IMR-90 (cell line): Measurements from ENCODE around the gene PPP2R5B.

ENCODE experiments used
- MAFK ChIP-seq: IDR thresholded peaks from 2 replicates; pipeline ENCODE4 v1.6.1; 2012; ENCODE audit warnings: low read depth, low read length, improper control_type of control experiment
- MAZ ChIP-seq: IDR thresholded peaks from 2 replicates; pipeline ENCODE4 v1.6.1; 2012; ENCODE audit warnings: low read depth, mild to moderate bottlenecking, low read length, improper control_type of control experiment, moderate library complexity, borderline replicate concordance
- POLR2A ChIP-seq: IDR thresholded peaks from 2 replicates; pipeline ENCODE4 v1.6.1; 2012; ENCODE audit warnings: mild to moderate bottlenecking, low read depth, low read length
- RAD21 ChIP-seq: IDR thresholded peaks from 2 replicates; pipeline ENCODE4 v1.6.1; 2012; ENCODE audit warnings: low read length, improper control_type of control experiment
- SMC3 ChIP-seq: fragments of 150-350 bp; IDR thresholded peaks from 2 replicates; pipeline ENCODE4 v1.6.1; 2016; ENCODE audit warnings: low read depth, mild to moderate bottlenecking, antibody characterized with exemption, low read length, moderate library complexity
- TF ChIP-seq, protein P1 (sequence below): conservative IDR thresholded peaks from 2 replicates; pipeline ENCODE4 v1.5.1; 2012; ENCODE audit warnings: mild to moderate bottlenecking, low read depth, low read length, improper control_type of control experiment

DNA sequence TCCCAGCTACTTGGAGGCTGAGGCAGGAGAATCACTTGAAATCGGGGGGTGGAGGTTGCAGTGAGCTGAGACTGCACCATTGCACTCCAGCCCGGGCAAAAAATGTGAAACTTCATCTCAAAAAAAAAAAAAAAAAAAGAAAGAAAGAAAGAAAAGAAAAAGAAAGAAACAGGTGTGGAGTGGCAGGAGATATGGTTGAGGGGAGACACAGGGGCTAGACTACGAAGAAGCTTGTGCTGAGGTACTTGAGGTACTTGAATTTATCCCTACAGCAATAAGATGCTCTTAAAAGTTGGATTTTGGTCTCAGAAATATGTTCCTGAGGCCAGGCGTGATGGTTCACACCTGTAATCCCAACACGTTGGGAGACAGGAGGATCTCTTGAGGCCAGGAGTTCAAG is 49.6 kb downstream of the PPP2R5B start:
- TF ChIP-seq, protein P1, sequence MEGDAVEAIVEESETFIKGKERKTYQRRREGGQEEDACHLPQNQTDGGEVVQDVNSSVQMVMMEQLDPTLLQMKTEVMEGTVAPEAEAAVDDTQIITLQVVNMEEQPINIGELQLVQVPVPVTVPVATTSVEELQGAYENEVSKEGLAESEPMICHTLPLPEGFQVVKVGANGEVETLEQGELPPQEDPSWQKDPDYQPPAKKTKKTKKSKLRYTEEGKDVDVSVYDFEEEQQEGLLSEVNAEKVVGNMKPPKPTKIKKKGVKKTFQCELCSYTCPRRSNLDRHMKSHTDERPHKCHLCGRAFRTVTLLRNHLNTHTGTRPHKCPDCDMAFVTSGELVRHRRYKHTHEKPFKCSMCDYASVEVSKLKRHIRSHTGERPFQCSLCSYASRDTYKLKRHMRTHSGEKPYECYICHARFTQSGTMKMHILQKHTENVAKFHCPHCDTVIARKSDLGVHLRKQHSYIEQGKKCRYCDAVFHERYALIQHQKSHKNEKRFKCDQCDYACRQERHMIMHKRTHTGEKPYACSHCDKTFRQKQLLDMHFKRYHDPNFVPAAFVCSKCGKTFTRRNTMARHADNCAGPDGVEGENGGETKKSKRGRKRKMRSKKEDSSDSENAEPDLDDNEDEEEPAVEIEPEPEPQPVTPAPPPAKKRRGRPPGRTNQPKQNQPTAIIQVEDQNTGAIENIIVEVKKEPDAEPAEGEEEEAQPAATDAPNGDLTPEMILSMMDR, result no peak
- no peak for TF ChIP-seq MAZ
- no peak for TF ChIP-seq RAD21
- TF ChIP-seq POLR2A, result no peak
- no peak for TF ChIP-seq MAFK
- TF ChIP-seq SMC3, result no peak
